ENCODE measurements around the gene OSBPL8.

DNA sequence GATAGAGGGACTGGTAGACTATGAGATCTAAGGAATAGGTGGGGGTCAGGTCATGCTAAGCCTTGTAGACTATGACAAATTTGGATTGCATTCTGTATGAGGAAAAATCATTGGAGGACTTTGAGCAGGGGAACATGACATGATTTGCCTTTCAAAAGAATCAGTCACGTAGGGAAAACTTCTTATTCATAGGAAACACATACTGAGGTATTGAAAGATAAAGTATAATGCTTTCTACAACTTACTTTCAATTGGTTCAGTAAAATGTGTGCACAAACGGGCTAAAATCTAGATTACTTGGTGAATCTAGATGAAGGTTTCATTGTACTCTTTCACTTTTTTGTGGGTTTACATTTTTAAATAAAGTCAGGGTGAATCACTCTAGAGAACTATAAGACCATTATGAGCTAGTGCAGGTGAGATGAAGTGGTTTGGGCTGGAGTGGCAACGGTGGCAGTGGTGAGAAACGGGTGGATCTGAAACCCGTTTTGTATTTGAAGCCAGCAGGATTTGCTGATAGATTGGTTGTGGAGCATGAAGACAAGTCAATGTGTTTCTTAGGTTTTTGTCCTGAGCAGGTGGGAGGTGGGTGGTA is 218.0 kb downstream of the OSBPL8 start:
- TF ChIP-seq POLR2A (IDR thresholded peaks at IDR 0.05), result no peak
- TF ChIP-seq, protein P1, sequence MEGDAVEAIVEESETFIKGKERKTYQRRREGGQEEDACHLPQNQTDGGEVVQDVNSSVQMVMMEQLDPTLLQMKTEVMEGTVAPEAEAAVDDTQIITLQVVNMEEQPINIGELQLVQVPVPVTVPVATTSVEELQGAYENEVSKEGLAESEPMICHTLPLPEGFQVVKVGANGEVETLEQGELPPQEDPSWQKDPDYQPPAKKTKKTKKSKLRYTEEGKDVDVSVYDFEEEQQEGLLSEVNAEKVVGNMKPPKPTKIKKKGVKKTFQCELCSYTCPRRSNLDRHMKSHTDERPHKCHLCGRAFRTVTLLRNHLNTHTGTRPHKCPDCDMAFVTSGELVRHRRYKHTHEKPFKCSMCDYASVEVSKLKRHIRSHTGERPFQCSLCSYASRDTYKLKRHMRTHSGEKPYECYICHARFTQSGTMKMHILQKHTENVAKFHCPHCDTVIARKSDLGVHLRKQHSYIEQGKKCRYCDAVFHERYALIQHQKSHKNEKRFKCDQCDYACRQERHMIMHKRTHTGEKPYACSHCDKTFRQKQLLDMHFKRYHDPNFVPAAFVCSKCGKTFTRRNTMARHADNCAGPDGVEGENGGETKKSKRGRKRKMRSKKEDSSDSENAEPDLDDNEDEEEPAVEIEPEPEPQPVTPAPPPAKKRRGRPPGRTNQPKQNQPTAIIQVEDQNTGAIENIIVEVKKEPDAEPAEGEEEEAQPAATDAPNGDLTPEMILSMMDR (IDR thresholded peaks at IDR 0.05), result no peak
- no peak for TF ChIP-seq POLR2AphosphoS5 (IDR thresholded peaks at IDR 0.05)
- TF ChIP-seq EP300 (IDR thresholded peaks at IDR 0.05; ENCODE audit: low read depth), result no peak

All from transverse colon (tissue), 4 donors.